Measurements from ENCODE around the gene AMT.
A peak's percentile ranks its signal among the peaks of the same experiment; 100 is the strongest.

Gene AMT, protein sequence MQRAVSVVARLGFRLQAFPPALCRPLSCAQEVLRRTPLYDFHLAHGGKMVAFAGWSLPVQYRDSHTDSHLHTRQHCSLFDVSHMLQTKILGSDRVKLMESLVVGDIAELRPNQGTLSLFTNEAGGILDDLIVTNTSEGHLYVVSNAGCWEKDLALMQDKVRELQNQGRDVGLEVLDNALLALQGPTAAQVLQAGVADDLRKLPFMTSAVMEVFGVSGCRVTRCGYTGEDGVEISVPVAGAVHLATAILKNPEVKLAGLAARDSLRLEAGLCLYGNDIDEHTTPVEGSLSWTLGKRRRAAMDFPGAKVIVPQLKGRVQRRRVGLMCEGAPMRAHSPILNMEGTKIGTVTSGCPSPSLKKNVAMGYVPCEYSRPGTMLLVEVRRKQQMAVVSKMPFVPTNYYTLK

DNA sequence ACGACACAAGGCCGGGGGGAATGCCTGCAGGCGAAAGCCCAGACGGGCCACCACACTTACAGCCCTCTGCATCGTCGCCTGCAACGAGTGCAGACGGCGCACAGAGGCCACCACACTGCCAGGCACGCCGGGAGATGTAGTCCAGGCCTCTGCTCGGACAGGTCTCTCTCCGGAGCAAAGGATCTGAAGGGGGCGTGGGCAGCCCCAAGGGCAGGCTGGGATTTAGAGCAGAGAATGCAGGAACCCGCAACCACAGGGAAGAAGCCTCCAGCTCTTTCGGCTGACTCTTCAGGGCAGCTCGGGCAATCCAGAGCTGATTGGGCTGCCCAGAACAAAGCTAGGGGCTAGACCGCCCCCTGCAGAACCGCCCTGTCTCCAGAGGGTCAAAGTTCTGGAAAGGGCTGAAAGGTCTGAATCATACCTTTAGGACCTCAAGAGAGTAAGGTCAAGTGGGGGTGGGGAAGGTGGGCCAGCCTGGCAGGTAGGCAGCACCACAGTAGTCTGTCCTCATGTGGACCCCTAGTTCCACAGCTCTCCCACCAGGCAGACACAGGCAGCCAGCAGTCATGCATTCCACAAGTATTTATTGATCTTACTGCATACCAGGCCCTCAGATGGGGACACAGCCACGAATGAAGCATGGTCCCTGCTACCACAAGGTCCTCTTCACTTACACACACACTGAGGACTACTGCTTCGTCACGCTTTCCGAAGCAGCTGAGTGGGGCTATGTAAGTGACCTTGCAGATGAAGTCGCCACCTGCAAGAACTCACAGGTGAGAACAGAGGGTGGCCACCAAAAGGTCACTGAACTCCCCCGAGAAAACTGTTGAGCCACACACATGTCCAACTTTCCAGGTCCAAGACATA, at the start of gene AMT:
AMT (minus strand) TSS at position 95 of the 870 bp plus-strand sequence; CDS start at position 72, 23 bp downstream.
- no peak within 1 kb of the TSS for H3K27ac Mint-ChIP-seq
- peaks cover 3% of the 10 kb centered on the region for H3K36me3 Mint-ChIP-seq
- H3K9me3 Mint-ChIP-seq, result no peaks in the 10 kb centered on the region
- H3K4me1 Mint-ChIP-seq, result peaks cover 53% of the 10 kb centered on the region
- H3K4me3 Mint-ChIP-seq, result no peak within 1 kb of the TSS
- no peaks in the 10 kb centered on the region for H3K27me3 Mint-ChIP-seq

- Mint-ChIP-seq H3K36me3 (no peaks in the 10 kb centered on the region), H3K9me3 (no peaks in the 10 kb centered on the region), H3K4me1 (peaks cover 23% of the 10 kb centered on the region), H3K4me3 (peak overlapping the region; percentile 95), H3K27ac (peak overlapping the region; percentile 94), H3K27me3 (no peaks in the 10 kb centered on the region)
These were observed 48.6 kb upstream of the AMT start for GRCh38 chr3:49470714-49471420.

GRCh38 chr3:49469936-49470713, 47.9 kb upstream of the AMT start, which contains the start of gene DAG1:
DAG1 (plus strand) TSS chr3:49470267; CDS start chr3:49510535, 40,268 bp downstream.
- H3K36me3 Mint-ChIP-seq, result no peaks in the 10 kb centered on the region
- H3K27ac Mint-ChIP-seq, result peak within 1 kb of the TSS; percentile 94
- no peaks in the 10 kb centered on the region for H3K9me3 Mint-ChIP-seq
- peaks cover 21% of the 10 kb centered on the region for H3K4me1 Mint-ChIP-seq
- H3K4me3 Mint-ChIP-seq, result peak within 1 kb of the TSS; percentile 95
- H3K27me3 Mint-ChIP-seq, result no peaks in the 10 kb centered on the region

DNA sequence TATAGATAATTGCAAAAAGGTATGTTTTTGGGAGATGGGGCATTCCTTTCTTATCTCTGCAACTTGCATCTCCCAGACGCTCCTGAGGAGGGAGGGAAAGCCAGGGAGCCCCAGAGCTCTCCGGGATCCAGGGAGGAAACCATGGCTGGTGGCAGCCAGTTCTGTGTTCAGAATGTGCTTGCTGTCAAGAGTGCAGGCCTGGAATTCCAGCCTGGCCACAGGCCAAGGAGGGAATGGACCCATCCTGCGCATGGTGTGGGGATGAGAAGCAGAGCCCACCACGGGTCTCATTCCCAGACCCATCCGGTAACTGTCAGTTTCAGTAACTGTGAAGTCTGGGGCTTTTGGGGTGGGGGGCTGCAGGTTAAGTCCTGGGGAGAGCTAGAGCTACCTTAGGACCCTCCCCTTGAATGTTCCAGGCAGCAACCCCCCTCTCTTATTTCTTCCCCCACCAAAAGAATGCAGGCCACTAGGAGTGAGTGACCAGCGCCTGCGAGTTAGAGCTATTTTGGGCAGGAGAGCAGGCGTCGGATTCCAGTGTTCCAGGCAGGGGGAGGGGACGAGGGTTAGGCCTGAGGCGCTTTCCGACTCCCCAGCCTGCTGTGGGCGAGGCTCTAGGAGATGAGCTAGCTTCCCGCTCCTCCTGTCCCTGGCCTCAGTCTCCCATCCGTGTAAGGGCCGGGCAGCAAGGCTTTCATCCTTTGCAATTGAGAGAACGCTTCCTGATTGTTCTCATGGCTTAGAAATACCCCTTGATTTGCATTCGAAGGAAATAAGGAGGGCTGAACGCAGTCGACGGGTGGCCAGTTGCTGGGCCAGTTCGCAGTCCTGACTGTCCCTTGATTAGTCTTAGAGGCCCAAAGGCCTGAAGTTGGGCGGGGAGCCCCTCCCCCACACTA, 47.0 kb upstream of the AMT start:
- no peaks in the 10 kb centered on the region for H3K36me3 Mint-ChIP-seq
- peak overlapping the region; percentile 90 for H3K4me3 Mint-ChIP-seq

GRCh38 chr3:49466085-49466484, 43.8 kb upstream of the AMT start:
- Mint-ChIP-seq H3K27ac (no peak overlapping the region), H3K27me3 (no peaks in the 10 kb centered on the region), H3K4me3 (no peak overlapping the region), H3K9me3 (no peaks in the 10 kb centered on the region), H3K4me1 (peaks cover 8% of the 10 kb centered on the region), H3K36me3 (no peaks in the 10 kb centered on the region)

More for the DNA sequence above, 47.0 kb upstream of the AMT start:
- Mint-ChIP-seq H3K27me3 (no peaks in the 10 kb centered on the region), H3K9me3 (no peaks in the 10 kb centered on the region), H3K27ac (peak overlapping the region; percentile 79), H3K4me1 (peaks cover 21% of the 10 kb centered on the region)

GRCh38 chr3:49465270-49466034, 43.2 kb upstream of the AMT start:
- Mint-ChIP-seq H3K36me3 (no peaks in the 10 kb centered on the region), H3K9me3 (no peaks in the 10 kb centered on the region), H3K27me3 (no peaks in the 10 kb centered on the region), H3K27ac (no peak overlapping the region), H3K4me1 (peaks cover 5% of the 10 kb centered on the region), H3K4me3 (no peak overlapping the region)

DNA sequence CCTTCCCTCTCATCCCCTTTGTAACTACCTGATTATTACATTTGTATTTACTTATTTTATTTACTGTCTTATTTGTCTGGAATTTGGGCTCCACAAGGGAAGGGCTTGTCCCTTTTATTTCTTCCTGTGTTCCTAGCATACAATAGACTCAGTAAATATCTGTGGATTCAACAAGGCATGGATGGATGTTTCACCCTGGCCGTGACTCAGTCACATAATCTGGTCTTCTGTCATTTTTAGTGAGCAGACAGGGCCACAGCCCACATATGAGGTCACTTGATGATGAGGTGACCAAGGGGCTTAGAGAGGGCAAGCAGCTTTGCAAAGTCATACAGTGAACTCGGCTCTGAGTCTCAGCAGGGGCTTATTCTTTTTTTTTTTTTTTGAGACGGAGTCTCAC, 39.9 kb upstream of the AMT start:
- Mint-ChIP-seq H3K36me3 (no peaks in the 10 kb centered on the region), H3K9me3 (no peaks in the 10 kb centered on the region), H3K27ac (no peak overlapping the region), H3K4me3 (no peak overlapping the region), H3K27me3 (no peaks in the 10 kb centered on the region), H3K4me1 (no peaks in the 10 kb centered on the region)

- no peaks in the 10 kb centered on the region for H3K27me3 Mint-ChIP-seq
- H3K36me3 Mint-ChIP-seq, result no peaks in the 10 kb centered on the region
- no peak overlapping the region for H3K27ac Mint-ChIP-seq
- H3K4me3 Mint-ChIP-seq, result no peak overlapping the region
- H3K4me1 Mint-ChIP-seq, result no peaks in the 10 kb centered on the region
- no peaks in the 10 kb centered on the region for H3K9me3 Mint-ChIP-seq
These were observed 39.3 kb upstream of the AMT start for GRCh38 chr3:49461443-49462171.

DNA sequence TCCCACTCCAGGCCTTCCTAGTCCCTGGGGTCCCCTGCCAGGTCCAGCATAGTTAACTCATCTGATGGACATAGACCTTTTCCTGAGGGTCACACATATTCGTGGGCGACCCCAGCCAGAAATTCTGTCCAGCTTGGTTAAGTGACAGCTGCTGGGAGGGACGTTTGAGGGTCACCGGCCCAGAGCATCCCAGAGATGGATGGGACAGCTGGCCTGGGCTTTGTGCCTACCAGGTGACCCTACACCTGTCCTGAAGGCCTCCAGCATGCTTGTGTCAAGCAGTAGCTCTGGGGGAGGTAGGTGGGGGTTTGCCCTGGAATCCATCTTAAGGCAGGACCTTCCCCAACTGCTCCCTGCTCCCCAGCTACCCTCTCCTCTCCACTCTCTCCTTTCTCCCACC, 38.7 kb upstream of the AMT start:
- Mint-ChIP-seq H3K4me3 (no peak overlapping the region), H3K27me3 (no peaks in the 10 kb centered on the region), H3K36me3 (no peaks in the 10 kb centered on the region), H3K27ac (no peak overlapping the region), H3K9me3 (no peaks in the 10 kb centered on the region), H3K4me1 (no peaks in the 10 kb centered on the region)

DNA sequence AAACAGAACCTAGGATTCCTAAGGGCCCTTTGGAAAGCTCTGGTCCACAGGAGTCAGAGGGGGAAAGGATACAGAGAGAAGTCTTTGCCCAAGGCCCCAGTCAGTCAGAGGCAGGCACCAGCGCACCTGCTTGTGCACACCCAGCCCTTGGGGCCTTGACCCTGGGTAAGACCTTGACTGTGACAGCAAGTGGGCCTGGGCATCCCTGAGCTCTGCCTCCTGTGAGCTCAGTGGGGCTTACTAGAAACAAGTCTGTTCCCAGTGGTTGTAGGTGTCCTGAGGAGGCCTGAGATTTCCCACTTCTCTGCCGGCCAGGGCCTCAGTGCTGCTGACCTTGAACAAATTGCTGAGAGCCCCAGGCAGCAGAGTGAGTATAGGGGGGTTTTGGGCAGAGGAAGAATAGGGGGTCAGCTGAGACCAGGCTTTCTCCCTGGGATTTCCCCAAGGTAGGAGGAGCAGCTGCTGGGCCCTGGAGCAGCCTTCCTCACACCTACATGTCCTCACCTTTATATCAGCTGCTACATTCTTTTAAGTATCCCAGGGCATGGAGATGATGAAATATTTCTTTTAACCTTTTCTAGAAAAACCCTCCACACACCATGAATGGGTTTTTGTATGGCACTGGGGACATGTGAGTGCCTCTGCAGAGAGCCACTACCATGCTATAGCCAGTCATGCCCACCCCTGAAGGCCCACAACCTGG, 38.1 kb upstream of the AMT start:
- Mint-ChIP-seq H3K4me3 (no peak overlapping the region), H3K9me3 (no peaks in the 10 kb centered on the region), H3K36me3 (no peaks in the 10 kb centered on the region), H3K27ac (no peak overlapping the region), H3K4me1 (no peaks in the 10 kb centered on the region), H3K27me3 (no peaks in the 10 kb centered on the region)

GRCh38 chr3:49456466-49456865, 34.2 kb upstream of the AMT start:
- Mint-ChIP-seq H3K4me3 (no peak overlapping the region), H3K27ac (no peak overlapping the region), H3K36me3 (no peaks in the 10 kb centered on the region), H3K27me3 (no peaks in the 10 kb centered on the region), H3K4me1 (no peaks in the 10 kb centered on the region), H3K9me3 (no peaks in the 10 kb centered on the region)

- Mint-ChIP-seq H3K27ac (no peak overlapping the region), H3K9me3 (no peaks in the 10 kb centered on the region), H3K27me3 (no peaks in the 10 kb centered on the region), H3K4me1 (no peaks in the 10 kb centered on the region), H3K4me3 (no peak overlapping the region), H3K36me3 (no peaks in the 10 kb centered on the region)
These were observed 32.8 kb upstream of the AMT start for GRCh38 chr3:49454898-49455681.
